C4-2B (cell line): ENCODE results near the gene PLIN5.

Source experiments
- H3K27ac ChIP-seq: fragments of 450-650 bp; 2 replicates; pipeline ENCODE4 v1.5.1; 2017
- ZFX ChIP-seq: fragments of 450-650 bp; IDR thresholded peaks from 2 replicates; pipeline ENCODE4 v1.6.1; 2017
- TF ChIP-seq, protein P1 (sequence below): fragments of 450-650 bp; conservative IDR thresholded peaks from 2 replicates; pipeline ENCODE4 v1.5.1; 2017; ENCODE audit warnings: mild to moderate bottlenecking

Gene PLIN5

DNA sequence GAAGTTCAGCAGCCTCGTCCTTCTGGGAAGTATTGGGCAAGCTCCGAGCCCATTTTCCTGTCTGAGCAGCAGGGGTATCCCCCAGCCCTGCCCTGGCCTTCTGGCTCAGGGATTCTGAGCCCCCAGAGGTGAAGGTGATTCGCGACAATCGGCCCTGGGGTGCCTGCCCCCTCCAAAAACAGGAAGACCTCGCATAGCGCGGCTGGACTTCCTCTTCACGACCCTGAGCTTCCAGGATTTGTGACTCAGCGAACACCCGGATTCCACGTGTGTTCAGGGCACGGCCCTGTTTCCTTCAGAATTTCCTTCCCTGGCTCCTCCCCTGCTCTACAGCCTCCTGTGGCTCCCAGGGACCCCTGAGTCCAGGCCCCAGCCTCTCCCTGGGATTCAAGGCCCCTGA, 24.5 kb upstream of the PLIN5 start, which contains the start of gene SEMA6B:
Gene SEMA6B (minus strand): TSS at position 116 of the 400 bp plus-strand sequence. CDS start 1,227 bp downstream, outside the sequence.
- TF ChIP-seq, protein P1, sequence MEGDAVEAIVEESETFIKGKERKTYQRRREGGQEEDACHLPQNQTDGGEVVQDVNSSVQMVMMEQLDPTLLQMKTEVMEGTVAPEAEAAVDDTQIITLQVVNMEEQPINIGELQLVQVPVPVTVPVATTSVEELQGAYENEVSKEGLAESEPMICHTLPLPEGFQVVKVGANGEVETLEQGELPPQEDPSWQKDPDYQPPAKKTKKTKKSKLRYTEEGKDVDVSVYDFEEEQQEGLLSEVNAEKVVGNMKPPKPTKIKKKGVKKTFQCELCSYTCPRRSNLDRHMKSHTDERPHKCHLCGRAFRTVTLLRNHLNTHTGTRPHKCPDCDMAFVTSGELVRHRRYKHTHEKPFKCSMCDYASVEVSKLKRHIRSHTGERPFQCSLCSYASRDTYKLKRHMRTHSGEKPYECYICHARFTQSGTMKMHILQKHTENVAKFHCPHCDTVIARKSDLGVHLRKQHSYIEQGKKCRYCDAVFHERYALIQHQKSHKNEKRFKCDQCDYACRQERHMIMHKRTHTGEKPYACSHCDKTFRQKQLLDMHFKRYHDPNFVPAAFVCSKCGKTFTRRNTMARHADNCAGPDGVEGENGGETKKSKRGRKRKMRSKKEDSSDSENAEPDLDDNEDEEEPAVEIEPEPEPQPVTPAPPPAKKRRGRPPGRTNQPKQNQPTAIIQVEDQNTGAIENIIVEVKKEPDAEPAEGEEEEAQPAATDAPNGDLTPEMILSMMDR: no peak
- H3K27ac ChIP-seq: no peak within 1 kb of the TSS

DNA sequence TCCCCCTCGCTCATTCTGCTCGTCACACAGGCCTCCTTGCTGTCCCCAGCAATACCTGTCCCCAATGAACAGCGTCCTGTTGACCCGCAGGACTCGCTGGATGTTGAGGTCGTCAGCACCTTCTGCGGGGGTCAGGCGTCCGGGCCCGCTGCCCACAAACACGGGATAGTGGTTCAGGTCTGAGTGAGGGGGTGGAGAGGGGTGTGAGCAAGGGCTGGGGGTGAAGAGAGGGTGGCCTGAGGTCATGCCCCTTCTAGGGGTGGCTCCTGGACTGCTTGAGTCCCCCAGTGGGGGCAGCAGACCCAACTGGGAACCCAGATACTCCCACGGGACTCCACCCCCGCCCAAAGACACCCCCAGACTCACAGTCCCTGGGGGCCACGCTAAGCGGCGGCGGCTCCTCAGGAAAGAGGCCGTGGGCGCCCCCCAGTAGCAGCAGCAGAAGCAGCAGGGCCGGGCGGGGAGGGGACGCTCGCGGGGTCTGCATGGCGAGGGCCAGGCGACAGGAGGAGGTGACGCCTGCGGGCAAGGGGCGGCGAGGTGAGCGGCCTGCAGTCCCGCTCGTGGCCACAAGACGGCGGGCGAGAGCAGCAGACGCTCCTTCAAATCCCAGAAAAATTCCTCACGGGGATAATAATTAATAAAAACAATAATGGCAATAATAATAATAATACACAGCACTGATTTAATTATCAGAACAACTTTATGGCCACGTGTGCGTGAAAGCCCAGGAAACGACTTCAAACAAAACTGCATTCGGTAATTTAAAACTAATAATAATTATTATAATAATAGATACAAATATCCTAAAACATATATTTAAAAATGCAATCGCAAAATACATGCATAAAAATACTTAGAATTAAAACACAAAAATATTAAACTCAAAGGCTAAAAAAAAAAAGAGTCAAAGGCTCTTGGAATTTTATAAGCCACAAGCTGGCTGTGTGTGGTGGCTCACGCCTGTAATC, 23.2 kb upstream of the PLIN5 start:
- no peak overlapping the region for H3K27ac ChIP-seq
- TF ChIP-seq, protein P1: peak; percentile 99
- TF ChIP-seq ZFX: no peak

DNA sequence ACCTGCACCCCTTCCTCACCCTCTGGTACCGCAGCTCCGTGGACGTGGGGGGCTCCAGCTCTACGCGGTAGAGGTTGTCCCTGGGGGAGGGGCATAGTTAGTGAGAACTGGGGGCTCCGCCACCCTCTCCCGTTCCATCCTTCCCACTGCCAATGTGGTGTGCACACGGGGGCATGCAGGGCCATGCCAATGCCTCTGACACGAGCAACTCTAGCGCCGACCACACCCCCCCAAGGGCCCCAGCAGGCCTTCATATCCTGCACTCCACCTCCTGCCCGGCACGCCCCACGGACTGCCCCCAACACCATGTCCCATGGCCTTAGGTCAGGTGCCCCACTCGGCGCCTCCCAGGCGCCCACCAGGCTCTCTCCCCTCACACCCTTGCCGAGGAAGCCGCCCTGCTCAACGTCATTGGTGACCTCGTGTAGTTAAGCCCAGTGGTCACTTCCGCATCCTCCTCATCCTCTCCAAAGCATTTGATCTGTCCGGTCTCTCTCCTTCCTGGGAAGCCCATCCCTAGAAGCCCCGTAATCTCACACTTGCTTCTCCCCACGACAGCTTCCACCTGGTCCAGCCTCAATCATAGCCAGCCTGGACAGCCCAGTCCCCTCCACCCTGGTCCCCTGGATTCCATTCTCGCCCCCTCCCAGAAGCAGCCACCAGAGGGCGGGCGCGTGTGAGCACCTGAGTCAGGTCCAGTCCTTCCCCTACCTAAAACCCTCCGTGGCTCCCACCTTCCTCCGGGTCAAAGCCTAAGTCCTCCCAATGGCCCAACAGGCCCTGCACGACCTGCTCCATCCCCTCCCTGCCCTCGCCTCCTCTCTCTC, 22.3 kb upstream of the PLIN5 start:
- H3K27ac ChIP-seq: no peak overlapping the region
- TF ChIP-seq ZFX: no peak
- TF ChIP-seq, protein P1: no peak

DNA sequence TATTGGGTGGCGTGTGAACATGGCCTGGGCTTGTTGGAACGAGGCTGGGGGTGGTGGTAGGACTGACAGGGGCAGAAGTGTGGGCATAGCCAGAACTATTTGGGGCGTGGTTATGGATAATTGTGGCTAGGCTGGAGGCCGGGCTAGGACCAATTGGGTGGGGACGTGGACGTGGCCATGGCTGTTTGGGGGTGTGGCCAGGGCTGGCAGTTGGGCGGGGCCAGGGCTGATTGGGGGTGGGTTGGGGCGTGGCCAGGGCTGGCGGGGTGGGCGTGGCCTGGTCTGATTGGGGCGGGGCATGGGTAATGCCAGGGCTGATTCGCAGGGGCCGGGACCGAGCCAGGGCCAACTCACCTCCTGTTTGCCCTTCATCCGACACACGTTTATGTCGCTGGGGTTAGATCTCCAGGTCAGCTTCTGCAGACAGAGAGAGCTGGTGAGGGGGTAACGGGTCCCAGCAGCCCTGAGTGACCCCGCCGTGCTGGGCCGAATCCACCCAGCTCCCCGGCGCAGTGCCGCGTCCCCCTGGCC, 21.6 kb upstream of the PLIN5 start:
- no peak overlapping the region for H3K27ac ChIP-seq
- TF ChIP-seq, protein P1: no peak
- no peak for TF ChIP-seq ZFX

DNA sequence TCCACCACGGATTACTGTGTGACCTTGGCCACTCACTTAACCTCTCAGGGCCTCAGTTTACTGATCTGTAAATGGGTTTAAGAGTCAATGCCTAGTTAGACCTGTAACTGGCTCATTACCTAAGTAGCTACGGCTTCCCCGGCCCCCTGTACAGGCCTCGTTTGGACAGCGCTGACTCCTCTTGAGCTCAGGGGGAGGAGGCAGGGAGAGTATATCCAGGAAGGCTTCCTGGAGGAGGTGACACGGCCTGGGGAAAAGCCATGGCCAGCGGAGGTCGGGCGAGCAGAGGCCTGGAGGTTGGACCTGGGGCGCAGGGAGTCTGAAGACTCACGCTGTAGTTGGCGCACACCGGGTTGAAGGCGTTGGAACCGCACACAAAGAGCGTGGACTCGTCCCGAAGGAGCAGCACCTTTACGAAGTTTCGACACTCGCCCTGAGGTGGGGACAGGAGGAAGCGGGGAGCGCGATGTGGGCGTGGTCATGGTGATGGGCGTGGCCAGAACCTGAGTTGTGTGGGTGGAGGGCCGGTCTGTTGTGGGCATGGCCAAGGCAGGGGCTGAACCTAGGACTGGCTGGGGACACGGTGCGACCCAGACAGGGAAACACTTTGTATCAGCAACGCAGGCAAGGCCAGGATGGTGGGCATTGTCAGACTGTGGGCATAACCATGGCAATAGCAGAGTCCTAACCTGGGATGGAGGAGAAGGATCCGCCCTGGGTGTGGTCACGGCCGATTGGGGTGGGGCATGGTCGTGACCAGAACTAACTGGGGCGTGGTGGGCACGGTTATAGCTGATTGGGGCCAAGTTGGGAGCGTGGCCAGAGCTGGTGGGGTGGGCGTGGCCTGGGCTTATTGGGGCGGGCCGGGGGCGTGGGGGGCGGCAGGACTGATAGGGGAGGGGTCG, 20.9 kb upstream of the PLIN5 start:
- TF ChIP-seq ZFX: no peak
- TF ChIP-seq, protein P1: no peak
- H3K27ac ChIP-seq: no peak overlapping the region

DNA sequence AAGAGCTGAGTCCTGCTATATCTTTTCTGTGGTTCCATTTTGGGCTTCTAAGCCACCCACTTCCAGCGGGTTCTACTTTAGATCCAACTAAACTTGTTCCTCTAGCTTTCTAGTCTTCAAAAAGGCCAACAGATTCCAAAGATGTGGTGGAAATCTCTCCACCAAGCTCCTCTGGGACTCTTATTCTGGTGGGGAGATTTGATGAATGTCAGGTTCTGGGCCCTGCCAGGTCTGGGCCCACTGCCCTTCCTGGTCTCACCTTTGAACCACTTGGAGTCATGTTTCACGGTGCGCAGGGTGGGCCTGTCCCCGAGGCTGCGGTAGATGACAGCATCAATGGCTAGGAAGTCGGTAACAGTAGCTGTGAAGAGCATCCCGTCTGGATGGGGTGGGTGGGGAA, 19.7 kb upstream of the PLIN5 start:
- TF ChIP-seq, protein P1: no peak
- TF ChIP-seq ZFX: no peak

More for the DNA sequence above, 19.7 kb upstream of the PLIN5 start:
- no peak overlapping the region for H3K27ac ChIP-seq
